Measurements from ENCODE around the gene LANCL1. TPM values are rescaled to one million over a fixed set of nuclear protein-coding genes. Genes with fewer than 3 reads are reported as not detected.
A peak's percentile ranks its signal among the peaks of the same experiment; 100 is the strongest.
"Not testable (repeated sequence)": the region's sequence is repeated elsewhere in the genome, so short reads cannot be mapped to it uniquely, and the experiment has no call there.

The LANCL1 gene
- total RNA-seq, 1 donor from 2014 or later: 33.4 TPM

GRCh38 chr2:210443527-210443926, 33.0 kb downstream of the LANCL1 start:
- H3K4me1 ChIP-seq (ENCODE audit: control insufficient read depth in 3 of 3, insufficient read depth in 3 of 3, low read length in 3 of 3): no peaks in the 10 kb centered on the region
- H3K9me3 ChIP-seq (ENCODE audit: control insufficient read depth in 3 of 3, low read length in 3 of 3): no peaks in the 10 kb centered on the region
- H3K27me3 ChIP-seq (ENCODE audit: control insufficient read depth in 3 of 3, insufficient read depth in 3 of 3, low read length in 3 of 3): no peaks in the 10 kb centered on the region
- H3K9ac ChIP-seq (ENCODE audit: low read depth in 1 of 3, low read length in 3 of 3): no peak overlapping the region
- no peak overlapping the region for H3K4me3 ChIP-seq (ENCODE audit: low read length in 3 of 3)
- peaks cover 2 to 19% (median 9%) of the 10 kb centered on the region in 3 donors for H3K36me3 ChIP-seq (ENCODE audit: control insufficient read depth in 3 of 3, insufficient read depth in 3 of 3, low read length in 3 of 3)
- no peak overlapping the region for H3K27ac ChIP-seq (ENCODE audit: low read depth, low read length)

- no peaks in the 10 kb centered on the region for H3K27me3 ChIP-seq (ENCODE audit: control insufficient read depth in 3 of 3, insufficient read depth in 3 of 3, low read length in 3 of 3)
- H3K4me1 ChIP-seq (ENCODE audit: control insufficient read depth in 3 of 3, insufficient read depth in 3 of 3, low read length in 3 of 3): no peaks in the 10 kb centered on the region
- H3K27ac ChIP-seq (ENCODE audit: low read depth, low read length): no peak overlapping the region
- no peak overlapping the region for H3K9ac ChIP-seq (ENCODE audit: low read depth in 1 of 3, low read length in 3 of 3)
- H3K36me3 ChIP-seq (ENCODE audit: control insufficient read depth in 3 of 3, insufficient read depth in 3 of 3, low read length in 3 of 3): peaks cover 2 to 21% (median 10%) of the 10 kb centered on the region in 3 donors
- no peak overlapping the region for H3K4me3 ChIP-seq (ENCODE audit: low read length in 3 of 3)
- no peaks in the 10 kb centered on the region for H3K9me3 ChIP-seq (ENCODE audit: control insufficient read depth in 3 of 3, low read length in 3 of 3)
Measured at GRCh38 chr2:210442878-210443277, 33.7 kb downstream of the LANCL1 start.

GRCh38 chr2:210442457-210442856, 34.1 kb downstream of the LANCL1 start:
- H3K36me3 ChIP-seq (ENCODE audit: control insufficient read depth in 3 of 3, insufficient read depth in 3 of 3, low read length in 3 of 3): peaks cover 2 to 21% (median 10%) of the 10 kb centered on the region in 3 donors

DNA sequence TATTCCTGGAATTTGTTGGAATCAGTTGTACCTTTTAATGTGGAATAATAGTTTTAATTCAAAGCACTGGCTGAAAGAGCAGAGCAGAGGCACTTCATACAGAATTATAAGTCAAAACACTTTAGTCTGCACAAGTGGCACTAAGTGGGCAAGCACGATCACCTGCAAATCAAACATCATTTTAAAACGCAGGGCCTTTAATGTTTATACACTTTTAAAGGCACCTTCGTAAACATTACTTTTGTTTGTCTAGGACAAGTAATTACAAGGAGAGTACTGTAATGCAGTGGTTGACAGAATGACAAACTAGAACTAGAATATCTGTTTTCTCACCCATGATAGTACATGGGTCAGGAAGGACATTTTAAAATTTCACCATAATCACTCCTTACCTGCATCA, 36.4 kb downstream of the LANCL1 start:
- H3K4me1 ChIP-seq (ENCODE audit: control insufficient read depth in 3 of 3, insufficient read depth in 3 of 3, low read length in 3 of 3): no peaks in the 10 kb centered on the region
- no peaks in the 10 kb centered on the region for H3K27me3 ChIP-seq (ENCODE audit: control insufficient read depth in 3 of 3, insufficient read depth in 3 of 3, low read length in 3 of 3)
- H3K9me3 ChIP-seq (ENCODE audit: control insufficient read depth in 3 of 3, low read length in 3 of 3): no peaks in the 10 kb centered on the region
- no peak overlapping the region for H3K9ac ChIP-seq (ENCODE audit: low read depth in 1 of 3, low read length in 3 of 3)
- H3K36me3 ChIP-seq (ENCODE audit: control insufficient read depth in 3 of 3, insufficient read depth in 3 of 3, low read length in 3 of 3): peaks cover 12 to 33% (median 21%) of the 10 kb centered on the region in 3 donors
- no peak overlapping the region for H3K27ac ChIP-seq (ENCODE audit: low read depth, low read length)
- no peak overlapping the region for H3K4me3 ChIP-seq (ENCODE audit: low read length in 3 of 3)

More at GRCh38 chr2:210442457-210442856, 34.1 kb downstream of the LANCL1 start:
- Histone ChIP-seq H3K4me3 (ENCODE audit: low read length in 3 of 3) (no peak overlapping the region), H3K9ac (ENCODE audit: low read depth in 1 of 3, low read length in 3 of 3) (no peak overlapping the region), H3K4me1 (ENCODE audit: control insufficient read depth in 3 of 3, insufficient read depth in 3 of 3, low read length in 3 of 3) (no peaks in the 10 kb centered on the region), H3K27me3 (ENCODE audit: control insufficient read depth in 3 of 3, insufficient read depth in 3 of 3, low read length in 3 of 3) (no peaks in the 10 kb centered on the region), H3K9me3 (ENCODE audit: control insufficient read depth in 3 of 3, low read length in 3 of 3) (no peaks in the 10 kb centered on the region), H3K27ac (ENCODE audit: low read depth, low read length) (no peak overlapping the region)

GRCh38 chr2:210435439-210435838, 41.1 kb downstream of the LANCL1 start:
- H3K9me3 ChIP-seq (ENCODE audit: control insufficient read depth in 3 of 3, low read length in 3 of 3): no peaks in the 10 kb centered on the region
- peaks cover 18 to 52% (median 32%) of the 10 kb centered on the region in 3 donors for H3K36me3 ChIP-seq (ENCODE audit: control insufficient read depth in 3 of 3, insufficient read depth in 3 of 3, low read length in 3 of 3)
- no peak overlapping the region for H3K27ac ChIP-seq (ENCODE audit: low read depth, low read length)
- H3K4me1 ChIP-seq (ENCODE audit: control insufficient read depth in 3 of 3, insufficient read depth in 3 of 3, low read length in 3 of 3): peaks cover 0 to 10% (median 8%) of the 10 kb centered on the region in 3 donors
- no peak overlapping the region for H3K4me3 ChIP-seq (ENCODE audit: low read length in 3 of 3)
- no peak overlapping the region for H3K9ac ChIP-seq (ENCODE audit: low read depth in 1 of 3, low read length in 3 of 3)
- H3K27me3 ChIP-seq (ENCODE audit: control insufficient read depth in 3 of 3, insufficient read depth in 3 of 3, low read length in 3 of 3): no peaks in the 10 kb centered on the region

- Histone ChIP-seq H3K36me3 (ENCODE audit: control insufficient read depth in 3 of 3, insufficient read depth in 3 of 3, low read length in 3 of 3) (peaks cover 18 to 41% (median 22%) of the 10 kb centered on the region in 3 donors), H3K4me3 (ENCODE audit: low read length in 3 of 3) (no peak overlapping the region), H3K27ac (ENCODE audit: low read depth, low read length) (no peak overlapping the region)
Measured at GRCh38 chr2:210432633-210433032, 43.9 kb downstream of the LANCL1 start.

GRCh38 chr2:210429403-210430137, 47.0 kb downstream of the LANCL1 start:
- H3K4me3 ChIP-seq (ENCODE audit: low read length in 3 of 3): no peak overlapping the region
- H3K9ac ChIP-seq (ENCODE audit: low read depth in 1 of 3, low read length in 3 of 3): no peak overlapping the region
- peaks cover 4 to 24% (median 5%) of the 10 kb centered on the region in 3 donors for H3K36me3 ChIP-seq (ENCODE audit: control insufficient read depth in 3 of 3, insufficient read depth in 3 of 3, low read length in 3 of 3)
- H3K27ac ChIP-seq (ENCODE audit: low read depth, low read length): peak overlapping the region; percentile 3
- peaks cover 0 to 2% (median 0%) of the 10 kb centered on the region in 3 donors for H3K9me3 ChIP-seq (ENCODE audit: control insufficient read depth in 3 of 3, low read length in 3 of 3)
- peaks cover 9 to 22% (median 15%) of the 10 kb centered on the region in 3 donors for H3K4me1 ChIP-seq (ENCODE audit: control insufficient read depth in 3 of 3, insufficient read depth in 3 of 3, low read length in 3 of 3)
- H3K27me3 ChIP-seq (ENCODE audit: control insufficient read depth in 3 of 3, insufficient read depth in 3 of 3, low read length in 3 of 3): no peaks in the 10 kb centered on the region

More at GRCh38 chr2:210432633-210433032, 43.9 kb downstream of the LANCL1 start:
- Histone ChIP-seq H3K9ac (ENCODE audit: low read depth in 1 of 3, low read length in 3 of 3) (peak overlapping the region in 1 of 3 donors; percentile 4), H3K27me3 (ENCODE audit: control insufficient read depth in 3 of 3, insufficient read depth in 3 of 3, low read length in 3 of 3) (no peaks in the 10 kb centered on the region), H3K9me3 (ENCODE audit: control insufficient read depth in 3 of 3, low read length in 3 of 3) (no peaks in the 10 kb centered on the region), H3K4me1 (ENCODE audit: control insufficient read depth in 3 of 3, insufficient read depth in 3 of 3, low read length in 3 of 3) (peaks cover 9 to 22% (median 15%) of the 10 kb centered on the region in 3 donors)

DNA sequence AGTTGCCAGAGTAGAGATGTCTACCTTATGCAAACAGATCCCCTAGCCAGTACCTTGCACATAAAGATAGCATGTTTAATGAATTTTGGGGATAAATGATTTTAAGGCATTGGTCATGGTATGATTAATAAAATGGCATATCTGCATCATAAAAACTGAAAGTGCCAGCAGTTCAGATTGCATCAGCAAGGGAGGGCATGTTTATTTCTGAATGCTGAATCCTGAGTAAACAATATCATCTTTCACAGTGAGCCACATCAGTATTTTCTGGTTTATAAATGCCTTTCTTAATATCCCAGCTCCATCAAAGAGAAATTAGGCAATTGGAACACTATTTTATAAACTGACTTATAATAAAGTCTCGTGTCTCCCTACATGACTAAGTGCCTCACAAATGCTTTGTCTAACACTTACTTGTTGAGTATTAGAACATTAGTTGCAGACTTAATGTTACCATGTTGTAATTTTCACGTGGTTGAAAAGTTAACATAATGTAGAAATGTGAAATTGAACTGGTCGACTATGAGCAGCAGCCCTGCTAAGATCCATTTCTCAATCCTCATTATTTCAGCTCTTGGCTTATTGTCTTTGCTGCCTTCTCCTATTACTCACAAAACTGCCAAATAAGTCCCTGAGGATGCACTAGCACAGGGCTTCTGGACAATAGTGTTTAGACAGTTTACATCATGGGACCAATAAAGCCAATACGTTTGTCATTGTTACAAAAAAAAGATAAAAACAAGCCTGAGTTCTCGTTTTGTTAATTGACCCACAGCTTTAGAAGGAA, 48.0 kb downstream of the LANCL1 start:
- no peak overlapping the region for H3K4me3 ChIP-seq (ENCODE audit: low read length in 3 of 3)

GRCh38 chr2:210427309-210427708, 49.2 kb downstream of the LANCL1 start:
- peaks cover 9 to 14% (median 14%) of the 10 kb centered on the region in 3 donors for H3K4me1 ChIP-seq (ENCODE audit: control insufficient read depth in 3 of 3, insufficient read depth in 3 of 3, low read length in 3 of 3)
- not testable (repeated sequence) for H3K4me3 ChIP-seq (ENCODE audit: low read length in 3 of 3); H3K27ac ChIP-seq (ENCODE audit: low read depth, low read length); H3K27me3 ChIP-seq (ENCODE audit: control insufficient read depth in 3 of 3, insufficient read depth in 3 of 3, low read length in 3 of 3); H3K36me3 ChIP-seq (ENCODE audit: control insufficient read depth in 3 of 3, insufficient read depth in 3 of 3, low read length in 3 of 3); H3K9me3 ChIP-seq (ENCODE audit: control insufficient read depth in 3 of 3, low read length in 3 of 3); H3K9ac ChIP-seq (ENCODE audit: low read depth in 1 of 3, low read length in 3 of 3)

More for the DNA sequence above, 48.0 kb downstream of the LANCL1 start:
- peaks cover 0 to 15% (median 4%) of the 10 kb centered on the region in 3 donors for H3K36me3 ChIP-seq (ENCODE audit: control insufficient read depth in 3 of 3, insufficient read depth in 3 of 3, low read length in 3 of 3)
- peaks cover 0 to 2% (median 0%) of the 10 kb centered on the region in 3 donors for H3K9me3 ChIP-seq (ENCODE audit: control insufficient read depth in 3 of 3, low read length in 3 of 3)
- H3K27ac ChIP-seq (ENCODE audit: low read depth, low read length): peak overlapping the region; percentile 3
- no peaks in the 10 kb centered on the region for H3K27me3 ChIP-seq (ENCODE audit: control insufficient read depth in 3 of 3, insufficient read depth in 3 of 3, low read length in 3 of 3)
- no peak overlapping the region for H3K9ac ChIP-seq (ENCODE audit: low read depth in 1 of 3, low read length in 3 of 3)
- H3K4me1 ChIP-seq (ENCODE audit: control insufficient read depth in 3 of 3, insufficient read depth in 3 of 3, low read length in 3 of 3): peaks cover 9 to 22% (median 15%) of the 10 kb centered on the region in 3 donors

GRCh38 chr2:210422366-210422765, 54.2 kb downstream of the LANCL1 start:
- Histone ChIP-seq H3K9ac (ENCODE audit: low read depth in 1 of 3, low read length in 3 of 3) (peak overlapping the region in 1 of 3 donors; percentile 32), H3K36me3 (ENCODE audit: control insufficient read depth in 3 of 3, insufficient read depth in 3 of 3, low read length in 3 of 3) (no peaks in the 10 kb centered on the region), H3K4me1 (ENCODE audit: control insufficient read depth in 3 of 3, insufficient read depth in 3 of 3, low read length in 3 of 3) (peaks cover 0 to 10% (median 0%) of the 10 kb centered on the region in 3 donors), H3K9me3 (ENCODE audit: control insufficient read depth in 3 of 3, low read length in 3 of 3) (peaks cover 0 to 2% (median 0%) of the 10 kb centered on the region in 3 donors), H3K27ac (ENCODE audit: low read depth, low read length) (no peak overlapping the region), H3K4me3 (ENCODE audit: low read length in 3 of 3) (peak overlapping the region in 1 of 3 donors; percentile 14), H3K27me3 (ENCODE audit: control insufficient read depth in 3 of 3, insufficient read depth in 3 of 3, low read length in 3 of 3) (no peaks in the 10 kb centered on the region)

All from skeletal muscle tissue (tissue), 4 donors.